Activated naive CD8-positive, alpha-beta T cell treated with anti-CD3 and anti-CD28 coated beads, Interleukin-2, amount 10 ng/mL, durations not matched to agents 7 days and 5 days (primary cell): ENCODE results near the gene SPEM1. TPM values are rescaled to one million over a fixed set of nuclear protein-coding genes. Genes with fewer than 3 reads are reported as not detected.

ENCODE experiments used
- ATAC-seq: fragments of 150-1000 bp; cut with Tn5 transposase; one replicate; pipeline ENCODE4 v1.10.0; 2021; ENCODE audit warnings: low read depth, moderate library complexity
- POLR2A ChIA-PET: fragments of 350-600 bp; sonication (Branson Sonifier 250); formaldehyde crosslinking; loops from one replicate; lab custom pipeline; 2021; ENCODE audit warnings: antibody characterized with exemption; lab: Charles Lee
- DNase-seq: peaks from one replicate; pipeline ENCODE4 v3.0.0; 2021
- H3K27ac Mint-ChIP-seq: one replicate; pipeline ENCODE4 v1.8.0; 2022; ENCODE audit warnings: mild to moderate bottlenecking, mixed read lengths
- H3K27me3 Mint-ChIP-seq: one replicate; pipeline ENCODE4 v1.8.0; 2022; ENCODE audit warnings: mild to moderate bottlenecking, moderate library complexity, mixed read lengths
- H3K36me3 Mint-ChIP-seq: one replicate; pipeline ENCODE4 v1.8.0; 2021; ENCODE audit warnings: mild to moderate bottlenecking, mixed read lengths
- H3K4me1 Mint-ChIP-seq: one replicate; pipeline ENCODE4 v1.8.0; 2021; ENCODE audit warnings: mixed read lengths
- H3K4me3 Mint-ChIP-seq: one replicate; pipeline ENCODE4 v1.8.0; 2022; ENCODE audit warnings: mild to moderate bottlenecking, moderate library complexity, mixed read lengths
- H3K9me3 Mint-ChIP-seq: one replicate; pipeline ENCODE4 v1.8.0; 2021; ENCODE audit warnings: mixed read lengths
- total RNA-seq, 2 experiments: library from RNA; stranded (reverse); gene quantifications; one replicate each; pipeline ENCODE4 v1.2.3, GENCODE V29; 2021

SPEM1 gene
- total RNA-seq, 2 experiments from 2014 or later = not detected

GRCh38 chr17:7440834-7441195 is 20.7 kb downstream of the SPEM1 start:
- peaks cover 18% of the 10 kb centered on the region for H3K36me3 Mint-ChIP-seq
- no peaks in the 10 kb centered on the region for H3K9me3 Mint-ChIP-seq
- peaks cover 32% of the 10 kb centered on the region for H3K4me1 Mint-ChIP-seq
- H3K27ac Mint-ChIP-seq = no peak overlapping the region
- peak overlapping the region; percentile 96 for H3K4me3 Mint-ChIP-seq
- peaks cover 15% of the 10 kb centered on the region for H3K27me3 Mint-ChIP-seq
- ATAC-seq = no peak
- no peak for DNase-seq
- POLR2A ChIA-PET = interaction anchor here (0.7 to 7.9 kb wide), 11 partner anchors 12 to 247 kb away, joined by 3 to 60 read pairs (median 7); partner anchors contain the start of genes KCTD11, PLSCR3, POLR2A and TP53

- Mint-ChIP-seq H3K9me3 (no peaks in the 10 kb centered on the region), H3K27ac (no peak overlapping the region), H3K4me3 (peak overlapping the region; percentile 20), H3K27me3 (peaks cover 17% of the 10 kb centered on the region), H3K36me3 (peaks cover 20% of the 10 kb centered on the region), H3K4me1 (peaks cover 35% of the 10 kb centered on the region)
- ATAC-seq (no peak), DNase-seq (no peak)
- POLR2A ChIA-PET = interaction anchor here (0.7 to 7.9 kb wide), 9 partner anchors 11 to 246 kb away, joined by 3 to 60 read pairs (median 7); partner anchors contain the start of genes KCTD11, POLR2A and TP53
Observed at GRCh38 chr17:7441266-7441665, 21.1 kb downstream of the SPEM1 start.

GRCh38 chr17:7442142-7442541 is 22.0 kb downstream of the SPEM1 start:
- POLR2A ChIA-PET = interaction anchor here (2.5 to 7.9 kb wide), 3 partner anchors 14 to 132 kb away, joined by 10 to 60 read pairs (median 14); partner anchors contain the start of gene POLR2A
- Mint-ChIP-seq H3K27ac (no peak overlapping the region), H3K9me3 (no peaks in the 10 kb centered on the region), H3K4me3 (no peak overlapping the region), H3K4me1 (peaks cover 36% of the 10 kb centered on the region), H3K36me3 (peaks cover 21% of the 10 kb centered on the region), H3K27me3 (peaks cover 20% of the 10 kb centered on the region)
- no peak for ATAC-seq
- no peak for DNase-seq

GRCh38 chr17:7443499-7444485 is 23.7 kb downstream of the SPEM1 start:
- no peak overlapping the region for H3K4me3 Mint-ChIP-seq
- POLR2A ChIA-PET = interaction anchor here (0.6 to 7.9 kb wide), 7 partner anchors 9 to 882 kb away, joined by 3 to 60 read pairs (median 5); partner anchors contain the start of genes POLR2A, TMEM102 and TMEM256
- peaks cover 2% of the 10 kb centered on the region for H3K9me3 Mint-ChIP-seq
- no peak overlapping the region for H3K27ac Mint-ChIP-seq
- ATAC-seq = no peak
- peaks cover 29% of the 10 kb centered on the region for H3K36me3 Mint-ChIP-seq
- H3K27me3 Mint-ChIP-seq = peaks cover 24% of the 10 kb centered on the region
- no peak for DNase-seq
- H3K4me1 Mint-ChIP-seq = peaks cover 31% of the 10 kb centered on the region

GRCh38 chr17:7444682-7445618 is 24.8 kb downstream of the SPEM1 start, which contains the start of gene CHRNB1:
Gene CHRNB1, plus strand, starts transcription at chr17:7445061. Its CDS starts 67 bp downstream, at chr17:7445128.
- POLR2A ChIA-PET = interaction anchor here (0.6 to 7.9 kb wide), 8 partner anchors 9 to 881 kb away, joined by 3 to 60 read pairs (median 10); partner anchors contain the start of genes ACAP1, POLR2A, TMEM102 and TMEM256
- peaks cover 24% of the 10 kb centered on the region for H3K27me3 Mint-ChIP-seq
- peaks cover 29% of the 10 kb centered on the region for H3K4me1 Mint-ChIP-seq
- peak; percentile 53 for DNase-seq
- H3K9me3 Mint-ChIP-seq = peaks cover 2% of the 10 kb centered on the region
- H3K4me3 Mint-ChIP-seq = peak within 1 kb of the TSS; percentile 80
- ATAC-seq = peak; percentile 10
- peak within 1 kb of the TSS; percentile 10 for H3K27ac Mint-ChIP-seq
- peaks cover 35% of the 10 kb centered on the region for H3K36me3 Mint-ChIP-seq

GRCh38 chr17:7445619-7445968 is 25.5 kb downstream of the SPEM1 start:
- Mint-ChIP-seq H3K27me3 (peaks cover 24% of the 10 kb centered on the region), H3K36me3 (peaks cover 35% of the 10 kb centered on the region), H3K27ac (peak overlapping the region; percentile 10), H3K4me1 (peaks cover 24% of the 10 kb centered on the region), H3K9me3 (peaks cover 2% of the 10 kb centered on the region), H3K4me3 (peak overlapping the region; percentile 80)
- DNase-seq (peak; percentile 56), ATAC-seq (peak; percentile 94)
- POLR2A ChIA-PET = interaction anchor here (0.5 to 7.9 kb wide), 7 partner anchors 9 to 109 kb away, joined by 4 to 60 read pairs (median 13); partner anchors contain the start of genes ACAP1, POLR2A, TMEM102 and ZBTB4

- no peak overlapping the region for H3K27ac Mint-ChIP-seq
- no peak for DNase-seq
- H3K9me3 Mint-ChIP-seq = peaks cover 2% of the 10 kb centered on the region
- ATAC-seq = no peak
- POLR2A ChIA-PET = no interaction called here
- no peak overlapping the region for H3K4me3 Mint-ChIP-seq
- H3K36me3 Mint-ChIP-seq = peaks cover 27% of the 10 kb centered on the region
- H3K4me1 Mint-ChIP-seq = peaks cover 26% of the 10 kb centered on the region
- H3K27me3 Mint-ChIP-seq = peaks cover 19% of the 10 kb centered on the region
Observed at GRCh38 chr17:7448461-7448860, 28.3 kb downstream of the SPEM1 start.

- ATAC-seq (no peak), DNase-seq (no peak)
- Mint-ChIP-seq H3K4me1 (peaks cover 16% of the 10 kb centered on the region), H3K9me3 (no peaks in the 10 kb centered on the region), H3K27ac (no peak overlapping the region), H3K4me3 (no peak overlapping the region), H3K27me3 (no peaks in the 10 kb centered on the region), H3K36me3 (peaks cover 25% of the 10 kb centered on the region)
- POLR2A ChIA-PET = interaction anchor here (0.7 to 1.1 kb wide), 3 partner anchors 17 to 25 kb away, joined by 3 read pairs; no protein-coding TSS in a partner anchor
Observed at GRCh38 chr17:7459961-7460545, 39.9 kb downstream of the SPEM1 start.

- Mint-ChIP-seq H3K27me3 (no peaks in the 10 kb centered on the region), H3K9me3 (no peaks in the 10 kb centered on the region), H3K4me1 (peaks cover 15% of the 10 kb centered on the region), H3K4me3 (no peak overlapping the region), H3K27ac (no peak overlapping the region), H3K36me3 (peaks cover 26% of the 10 kb centered on the region)
- DNase-seq (no peak), ATAC-seq (no peak)
- POLR2A ChIA-PET = interaction anchor here (0.7 to 2.8 kb wide), 4 partner anchors 12 to 28 kb away, joined by 3 to 15 read pairs (median 5); partner anchors contain the start of gene POLR2A
Observed at GRCh38 chr17:7460850-7461660, 40.9 kb downstream of the SPEM1 start.

- DNase-seq (no peak), ATAC-seq (no peak)
Observed at GRCh38 chr17:7462474-7463371, 42.6 kb downstream of the SPEM1 start.

More at GRCh38 chr17:7462474-7463371, 42.6 kb downstream of the SPEM1 start:
- H3K27me3 Mint-ChIP-seq = no peaks in the 10 kb centered on the region
- POLR2A ChIA-PET = interaction anchor here (1.0 to 2.8 kb wide), 4 partner anchors 13 to 24 kb away, joined by 3 to 15 read pairs (median 5); partner anchors contain the start of gene POLR2A
- no peaks in the 10 kb centered on the region for H3K9me3 Mint-ChIP-seq
- peaks cover 11% of the 10 kb centered on the region for H3K4me1 Mint-ChIP-seq
- peaks cover 26% of the 10 kb centered on the region for H3K36me3 Mint-ChIP-seq
- H3K4me3 Mint-ChIP-seq = no peak overlapping the region
- H3K27ac Mint-ChIP-seq = no peak overlapping the region
